ENCODE measurements around the gene ULK4.
A peak's percentile ranks its signal among the peaks of the same experiment; 100 is the strongest.

GRCh38 chr3:41881233-41881821 is 80.6 kb downstream of the ULK4 start:
- TF ChIP-seq CTCF (IDR thresholded peaks at IDR 0.05; ENCODE audit: borderline replicate concordance, extremely low read depth, low read length, poor library complexity, severe bottlenecking) (peak; percentile 75), EZH2 (IDR thresholded peaks at IDR 0.05; ENCODE audit: borderline replicate concordance, low read depth, low read length, severe bottlenecking) (no peak)

Measured in DND-41 (cell line).